HG02610 (cell line): ENCODE data around the gene B4GALNT3.

Experiments used
- ATAC-seq: cut with Tn5 transposase; IDR thresholded peaks from one replicate; pipeline ENCODE4 v1.9.1; 2021; ENCODE audit warnings: mild to moderate bottlenecking, moderate library complexity; ENCODE audit not compliant: unreplicated experiment

B4GALNT3 gene

GRCh38 chr12:508145-508544 lies 48.4 kb downstream of the B4GALNT3 start:
- ATAC-seq: no peak

GRCh38 chr12:508795-509194 lies 49.1 kb downstream of the B4GALNT3 start:
- no peak for ATAC-seq

GRCh38 chr12:509500-509899 lies 49.8 kb downstream of the B4GALNT3 start:
- ATAC-seq: no peak

GRCh38 chr12:510071-510825 lies 50.5 kb downstream of the B4GALNT3 start:
- ATAC-seq: no peak

GRCh38 chr12:512933-513332 lies 53.2 kb downstream of the B4GALNT3 start:
- ATAC-seq: no peak

GRCh38 chr12:513446-513845 lies 53.7 kb downstream of the B4GALNT3 start:
- ATAC-seq: no peak

GRCh38 chr12:517538-517937 lies 57.8 kb downstream of the B4GALNT3 start:
- ATAC-seq: no peak

- ATAC-seq: no peak
Measured at GRCh38 chr12:520119-520518, 60.4 kb downstream of the B4GALNT3 start.

GRCh38 chr12:522692-523378 lies 63.1 kb downstream of the B4GALNT3 start:
- no peak for ATAC-seq

- no peak for ATAC-seq
Measured at GRCh38 chr12:524167-524951, 64.6 kb downstream of the B4GALNT3 start.

GRCh38 chr12:526089-526488 lies 66.3 kb downstream of the B4GALNT3 start:
- ATAC-seq: no peak

GRCh38 chr12:527241-527640 lies 67.5 kb downstream of the B4GALNT3 start:
- no peak for ATAC-seq

- no peak for ATAC-seq
Measured at GRCh38 chr12:527729-528128, 68.0 kb downstream of the B4GALNT3 start.

- no peak for ATAC-seq
Measured at GRCh38 chr12:530308-530707, 70.6 kb downstream of the B4GALNT3 start.

- ATAC-seq: no peak
Measured at GRCh38 chr12:530821-531220, 71.1 kb downstream of the B4GALNT3 start.

- no peak for ATAC-seq
Measured at GRCh38 chr12:531951-532585, 72.3 kb downstream of the B4GALNT3 start.

GRCh38 chr12:532908-533565 lies 73.3 kb downstream of the B4GALNT3 start:
- ATAC-seq: no peak

GRCh38 chr12:533718-534117 lies 74.0 kb downstream of the B4GALNT3 start:
- no peak for ATAC-seq

GRCh38 chr12:534216-534615 lies 74.5 kb downstream of the B4GALNT3 start:
- no peak for ATAC-seq

- ATAC-seq: no peak
Measured at GRCh38 chr12:535396-535795, 75.7 kb downstream of the B4GALNT3 start.

- ATAC-seq: no peak
Measured at GRCh38 chr12:536751-537245, 77.1 kb downstream of the B4GALNT3 start.
